GM12878 (cell line): ENCODE results near the gene KLHL25.

Experiments used
- CTCF ChIP-seq, 3 experiments: IDR thresholded peaks in 2 of 3; conservative IDR thresholded peaks in 1 of 3; 2 replicates each; pipeline ENCODE4 v1.5.1; 2011; ENCODE audit warnings: low read depth in 3 of 3, low read length in 3 of 3, mild to moderate bottlenecking in 3 of 3, control low read depth in 2 of 3, moderate library complexity in 2 of 3, inconsistent platforms in 1 of 3, mixed read lengths in 1 of 3; ENCODE audit not compliant: control insufficient read depth in 2 of 3, insufficient read depth in 1 of 3; ENCODE audit errors: extremely low read depth in 1 of 3
- JUND ChIP-seq: IDR thresholded peaks from 2 replicates; pipeline ENCODE4 v1.6.1; 2012; ENCODE audit warnings: low read depth, mild to moderate bottlenecking, low read length, improper control_type of control experiment, moderate library complexity

GRCh38 chr15:85826756-85827515, 32.2 kb upstream of the KLHL25 start:
- no peak for TF ChIP-seq CTCF (IDR thresholded peaks at IDR 0.05 in 2 of 3, conservative IDR thresholded peaks at IDR 0.05 in 1 of 3; ENCODE audit: control insufficient read depth in 2 of 3, extremely low read depth in 1 of 3, insufficient read depth in 1 of 3, low read depth in 3 of 3, low read length in 3 of 3)
- no peak for TF ChIP-seq JUND
